Immature natural killer cell (primary cell): ENCODE data around the gene CIP2A. TPM values are rescaled to one million over a fixed set of nuclear protein-coding genes. Genes with fewer than 3 reads are reported as not detected.

Experiments
- DNase-seq, 3 donors: peaks; one replicate each; pipeline ENCODE4 v3.0.0; 2022; ENCODE audit warnings: mixed read lengths in 1 of 3
- H3K27ac Mint-ChIP-seq, 6 donors: one replicate each; pipeline ENCODE4 v1.8.0; 2020; ENCODE audit warnings: mixed read lengths in 6 of 6, mild to moderate bottlenecking in 5 of 6, inconsistent platforms in 4 of 6, moderate library complexity in 3 of 6
- H3K27me3 Mint-ChIP-seq, 3 donors: one replicate each; pipeline ENCODE4 v1.8.0; 2020 to 2021; ENCODE audit warnings: low read depth in 3 of 3, mild to moderate bottlenecking in 3 of 3, mixed read lengths in 3 of 3, moderate library complexity in 3 of 3, inconsistent platforms in 1 of 3
- H3K36me3 Mint-ChIP-seq, 3 donors: one replicate each; pipeline ENCODE4 v1.8.0; 2020; ENCODE audit warnings: mixed read lengths in 3 of 3, inconsistent platforms in 2 of 3, mild to moderate bottlenecking in 2 of 3
- H3K4me1 Mint-ChIP-seq, 2 donors: one replicate each; pipeline ENCODE4 v1.8.0; 2020; ENCODE audit warnings: inconsistent platforms in 2 of 2, mild to moderate bottlenecking in 2 of 2, mixed read lengths in 2 of 2, moderate library complexity in 1 of 2
- H3K4me3 Mint-ChIP-seq, 5 donors: one replicate each; pipeline ENCODE4 v1.8.0; 2020; ENCODE audit warnings: mild to moderate bottlenecking in 5 of 5, mixed read lengths in 5 of 5, inconsistent platforms in 3 of 5, moderate library complexity in 3 of 5
- H3K9me3 Mint-ChIP-seq, 6 donors: one replicate each; pipeline ENCODE4 v1.8.0; 2020; ENCODE audit warnings: mild to moderate bottlenecking in 6 of 6, mixed read lengths in 6 of 6, inconsistent platforms in 4 of 6, moderate library complexity in 3 of 6
- polyA plus RNA-seq, 3 donors: library from polyadenylated mRNA; unstranded; fragments of 300-500 nt; fragmentation: Illumina TruSeq; gene quantifications; one replicate each; pipeline ENCODE4 v1.2.3, GENCODE V29; 2021

CIP2A gene
- polyA plus RNA-seq, 3 donors from 2014 or later = 1.4 to 2.3 TPM; not detected in 1

GRCh38 chr3:108552267-108553159, 36.7 kb downstream of the CIP2A start:
- Mint-ChIP-seq H3K27ac (no peak overlapping the region), H3K4me3 (no peak overlapping the region)
- peak; percentile 30 to 50 (median 47) for DNase-seq

GRCh38 chr3:108548886-108549285, 40.4 kb downstream of the CIP2A start:
- DNase-seq = no peak
- Mint-ChIP-seq H3K4me3 (no peak overlapping the region), H3K27me3 (no peaks in the 10 kb centered on the region), H3K4me1 (peaks cover 8 to 12% of the 10 kb centered on the region in 2 donors), H3K9me3 (no peaks in the 10 kb centered on the region), H3K27ac (no peak overlapping the region), H3K36me3 (no peaks in the 10 kb centered on the region)

More at GRCh38 chr3:108552267-108553159, 36.7 kb downstream of the CIP2A start:
- no peaks in the 10 kb centered on the region for H3K4me1 Mint-ChIP-seq
- H3K36me3 Mint-ChIP-seq = no peaks in the 10 kb centered on the region
- H3K9me3 Mint-ChIP-seq = no peaks in the 10 kb centered on the region
- no peaks in the 10 kb centered on the region for H3K27me3 Mint-ChIP-seq

DNA sequence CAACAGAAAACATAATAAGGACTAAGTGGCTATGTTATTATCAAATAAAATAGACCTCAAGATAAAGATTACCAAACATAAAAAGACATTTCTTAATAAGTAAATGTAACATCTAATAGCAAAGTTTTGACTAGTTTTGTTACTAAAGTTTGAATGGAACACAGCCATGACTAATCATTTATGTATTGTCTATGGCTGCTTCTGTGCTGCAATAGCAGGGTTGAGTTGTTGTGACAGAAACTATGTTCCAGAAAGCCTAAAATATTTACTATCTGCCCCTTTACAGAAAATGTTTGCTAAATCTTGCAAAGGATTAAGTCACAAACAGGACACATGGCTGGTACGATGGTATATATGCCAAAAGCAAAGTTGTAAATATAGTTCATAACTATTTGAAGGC, 40.9 kb downstream of the CIP2A start:
- Mint-ChIP-seq H3K36me3 (peaks cover 0 to 4% (median 0%) of the 10 kb centered on the region in 3 donors), H3K27ac (no peak overlapping the region), H3K4me1 (peaks cover 8 to 12% of the 10 kb centered on the region in 2 donors), H3K27me3 (no peaks in the 10 kb centered on the region), H3K4me3 (no peak overlapping the region), H3K9me3 (no peaks in the 10 kb centered on the region)
- DNase-seq = no peak

GRCh38 chr3:108546692-108547091, 42.5 kb downstream of the CIP2A start:
- peaks cover 0 to 5% (median 0%) of the 10 kb centered on the region in 3 donors for H3K36me3 Mint-ChIP-seq
- H3K4me3 Mint-ChIP-seq = peak overlapping the region; percentile 59 to 86 (median 67)
- DNase-seq = no peak
- no peaks in the 10 kb centered on the region for H3K9me3 Mint-ChIP-seq
- H3K4me1 Mint-ChIP-seq = peaks cover 8 to 12% of the 10 kb centered on the region in 2 donors
- H3K27me3 Mint-ChIP-seq = no peaks in the 10 kb centered on the region
- H3K27ac Mint-ChIP-seq = peak overlapping the region in 4 of 6 donors; percentile 46 to 82 (median 54)

DNA sequence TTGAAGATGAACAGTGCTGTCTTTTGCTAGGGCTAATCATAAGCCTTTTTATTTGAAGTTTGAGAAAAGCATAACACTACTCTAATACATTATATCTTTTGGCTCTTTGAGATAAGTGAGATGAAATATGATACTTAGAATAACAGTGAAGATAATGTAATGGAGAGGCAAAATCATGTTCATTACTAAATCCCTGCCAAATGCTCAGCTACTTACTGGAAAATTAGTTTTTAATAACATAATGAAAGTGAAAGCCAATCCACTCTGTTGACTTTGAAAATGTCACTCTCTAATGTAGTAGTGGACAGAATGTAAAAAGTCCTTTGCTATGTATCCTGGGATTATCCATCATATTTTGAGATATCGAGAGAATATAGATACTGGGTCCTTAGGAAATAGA, 43.0 kb downstream of the CIP2A start:
- Mint-ChIP-seq H3K27me3 (no peaks in the 10 kb centered on the region), H3K36me3 (peaks cover 0 to 5% (median 0%) of the 10 kb centered on the region in 3 donors), H3K4me3 (peak overlapping the region; percentile 59 to 86 (median 67)), H3K4me1 (peaks cover 8 to 12% of the 10 kb centered on the region in 2 donors), H3K27ac (peak overlapping the region in 5 of 6 donors; percentile 6 to 82 (median 50)), H3K9me3 (no peaks in the 10 kb centered on the region)
- peak in 1 of 3 donors; percentile 6 for DNase-seq

DNA sequence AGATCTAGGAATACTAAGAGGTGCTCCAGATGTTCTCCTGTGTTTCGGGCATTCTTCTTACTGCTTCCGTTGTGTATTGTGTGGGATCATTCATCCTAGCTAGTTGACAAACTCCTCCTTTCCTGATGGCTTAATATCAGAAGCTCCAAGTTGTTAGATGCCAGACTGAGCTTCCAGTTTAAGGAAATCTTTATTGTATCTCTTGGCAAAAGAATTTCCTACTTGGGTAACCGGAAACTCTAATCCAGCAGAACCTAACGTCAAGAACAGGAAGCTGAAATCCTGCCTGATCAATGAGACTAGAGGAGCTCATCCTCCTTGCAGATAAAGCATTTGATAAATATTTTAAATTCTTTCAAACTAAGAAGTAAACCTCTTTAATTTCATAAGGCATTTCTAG, 51.2 kb downstream of the CIP2A start:
- H3K4me3 Mint-ChIP-seq = no peak overlapping the region
- no peaks in the 10 kb centered on the region for H3K36me3 Mint-ChIP-seq
- DNase-seq = no peak
- no peaks in the 10 kb centered on the region for H3K9me3 Mint-ChIP-seq
- no peaks in the 10 kb centered on the region for H3K4me1 Mint-ChIP-seq
- no peak overlapping the region for H3K27ac Mint-ChIP-seq
- H3K27me3 Mint-ChIP-seq = peaks cover 0 to 2% (median 1%) of the 10 kb centered on the region in 3 donors

- no peaks in the 10 kb centered on the region for H3K36me3 Mint-ChIP-seq
- DNase-seq = no peak
- H3K27ac Mint-ChIP-seq = no peak overlapping the region
- H3K4me1 Mint-ChIP-seq = no peaks in the 10 kb centered on the region
- H3K4me3 Mint-ChIP-seq = no peak overlapping the region
- peaks cover 4 to 7% (median 5%) of the 10 kb centered on the region in 3 donors for H3K27me3 Mint-ChIP-seq
- no peaks in the 10 kb centered on the region for H3K9me3 Mint-ChIP-seq
Observed at GRCh38 chr3:108528459-108529252, 60.6 kb downstream of the CIP2A start.

- H3K27me3 Mint-ChIP-seq = peaks cover 4 to 5% (median 5%) of the 10 kb centered on the region in 3 donors
Observed at GRCh38 chr3:108527817-108528216, 61.4 kb downstream of the CIP2A start.

DNA sequence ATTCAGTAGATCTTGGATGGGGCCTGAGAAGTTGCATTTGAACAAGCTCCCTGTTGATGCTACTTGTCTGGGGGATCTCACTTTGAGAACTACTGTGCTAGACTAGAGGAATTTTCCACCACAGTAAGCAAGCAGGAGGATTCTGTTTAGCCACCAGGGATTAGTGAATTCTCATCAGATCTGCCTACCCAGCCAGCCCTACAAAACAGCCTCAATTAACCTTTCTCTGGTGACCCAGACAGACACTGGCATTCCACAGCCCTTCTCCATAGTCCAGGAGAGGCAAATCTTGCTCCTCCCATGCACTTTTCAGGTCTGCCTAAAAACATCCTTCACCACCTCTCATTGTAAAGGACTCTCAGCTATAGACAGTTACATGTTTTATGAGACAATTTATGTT, 62.1 kb downstream of the CIP2A start:
- H3K4me1 Mint-ChIP-seq = no peaks in the 10 kb centered on the region
- H3K27me3 Mint-ChIP-seq = peaks cover 5% of the 10 kb centered on the region in 3 donors
- H3K4me3 Mint-ChIP-seq = no peak overlapping the region
- no peaks in the 10 kb centered on the region for H3K9me3 Mint-ChIP-seq
- no peak overlapping the region for H3K27ac Mint-ChIP-seq
- no peak for DNase-seq
- H3K36me3 Mint-ChIP-seq = no peaks in the 10 kb centered on the region

More at GRCh38 chr3:108527817-108528216, 61.4 kb downstream of the CIP2A start:
- no peaks in the 10 kb centered on the region for H3K9me3 Mint-ChIP-seq
- H3K4me1 Mint-ChIP-seq = no peaks in the 10 kb centered on the region
- DNase-seq = no peak
- H3K27ac Mint-ChIP-seq = no peak overlapping the region
- H3K36me3 Mint-ChIP-seq = no peaks in the 10 kb centered on the region
- H3K4me3 Mint-ChIP-seq = no peak overlapping the region

- Mint-ChIP-seq H3K27me3 (peaks cover 5 to 7% (median 5%) of the 10 kb centered on the region in 3 donors), H3K9me3 (no peaks in the 10 kb centered on the region), H3K27ac (no peak overlapping the region), H3K4me3 (no peak overlapping the region), H3K36me3 (no peaks in the 10 kb centered on the region), H3K4me1 (no peaks in the 10 kb centered on the region)
- DNase-seq = no peak
Observed at GRCh38 chr3:108525971-108526370, 63.3 kb downstream of the CIP2A start.

DNA sequence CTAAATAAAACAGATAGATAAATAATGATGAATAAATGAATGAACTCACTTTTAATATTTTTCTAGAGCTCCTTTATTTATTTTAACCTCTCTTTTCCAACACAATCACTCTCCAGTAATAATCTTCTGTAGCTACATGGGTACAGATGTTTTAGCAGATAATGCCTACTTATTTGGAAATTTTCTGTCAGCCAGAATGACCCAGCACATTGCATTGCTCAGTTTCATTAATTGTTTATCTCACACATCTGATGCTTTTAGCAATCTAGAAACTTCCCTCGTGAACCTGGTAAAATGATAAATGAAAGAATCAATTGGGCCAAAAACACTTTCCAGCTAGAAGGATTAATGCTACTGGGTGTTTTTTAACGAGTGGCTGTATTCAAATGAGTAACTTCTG, 64.0 kb downstream of the CIP2A start:
- no peaks in the 10 kb centered on the region for H3K9me3 Mint-ChIP-seq
- H3K27me3 Mint-ChIP-seq = peaks cover 0 to 7% (median 3%) of the 10 kb centered on the region in 3 donors
- no peaks in the 10 kb centered on the region for H3K36me3 Mint-ChIP-seq
- H3K4me3 Mint-ChIP-seq = no peak overlapping the region
- no peak for DNase-seq
- H3K27ac Mint-ChIP-seq = no peak overlapping the region
- H3K4me1 Mint-ChIP-seq = no peaks in the 10 kb centered on the region

DNA sequence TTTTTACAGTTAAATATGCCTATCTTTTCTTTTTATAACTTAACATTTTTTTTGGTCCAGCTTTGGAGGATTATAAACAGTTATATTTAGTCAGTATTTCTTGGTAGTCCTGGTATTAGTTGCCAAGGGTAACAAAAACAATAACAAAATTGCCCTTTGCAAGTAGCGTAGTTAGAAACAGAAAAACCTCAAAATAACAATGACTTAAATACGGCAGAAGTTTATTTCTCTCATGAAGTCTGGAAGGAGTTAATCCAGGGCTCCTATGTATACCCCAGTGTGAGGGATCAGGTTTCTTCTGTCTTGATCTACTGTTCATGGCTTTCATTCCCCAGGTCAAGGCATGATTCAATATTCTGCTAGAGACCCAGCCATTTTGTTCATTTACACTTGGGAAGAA, 64.7 kb downstream of the CIP2A start:
- Mint-ChIP-seq H3K27me3 (peaks cover 0 to 7% (median 3%) of the 10 kb centered on the region in 3 donors), H3K4me1 (no peaks in the 10 kb centered on the region), H3K27ac (no peak overlapping the region), H3K4me3 (no peak overlapping the region), H3K9me3 (no peaks in the 10 kb centered on the region), H3K36me3 (no peaks in the 10 kb centered on the region)
- DNase-seq = no peak

- H3K27ac Mint-ChIP-seq = no peak overlapping the region
- DNase-seq = no peak
- no peaks in the 10 kb centered on the region for H3K4me1 Mint-ChIP-seq
- no peaks in the 10 kb centered on the region for H3K36me3 Mint-ChIP-seq
- H3K9me3 Mint-ChIP-seq = no peaks in the 10 kb centered on the region
- H3K4me3 Mint-ChIP-seq = no peak overlapping the region
- peaks cover 0 to 4% (median 4%) of the 10 kb centered on the region in 3 donors for H3K27me3 Mint-ChIP-seq
Observed at GRCh38 chr3:108518895-108519294, 70.3 kb downstream of the CIP2A start.

DNA sequence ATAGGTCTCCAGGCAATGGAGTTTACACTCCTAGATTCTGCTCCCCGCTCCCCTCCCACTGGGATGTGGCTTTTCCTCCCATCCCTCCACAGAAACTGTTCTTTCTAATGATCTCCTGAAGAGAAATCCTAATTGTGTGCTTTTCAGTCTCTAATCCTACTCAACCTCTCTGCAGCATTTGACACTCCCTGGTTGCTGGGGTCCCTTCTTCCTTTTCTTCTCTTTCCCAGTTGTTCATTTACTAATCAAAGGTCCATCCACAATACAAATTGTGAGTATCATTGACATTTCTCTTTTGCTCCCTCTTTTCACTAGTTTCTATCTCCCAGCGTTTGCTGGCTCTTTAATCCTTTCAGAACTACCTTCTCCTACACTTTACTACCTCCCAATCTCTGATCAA, 72.4 kb downstream of the CIP2A start:
- Mint-ChIP-seq H3K27ac (no peak overlapping the region), H3K9me3 (no peaks in the 10 kb centered on the region), H3K4me1 (no peaks in the 10 kb centered on the region), H3K4me3 (no peak overlapping the region), H3K27me3 (peaks cover 0 to 4% (median 4%) of the 10 kb centered on the region in 3 donors), H3K36me3 (no peaks in the 10 kb centered on the region)
- DNase-seq = no peak
